NCI-H146 (cell line): ENCODE results near the gene TOGARAM2.
A peak's percentile ranks its signal among the peaks of the same experiment; 100 is the strongest.
"Not testable (repeated sequence)": the region's sequence is repeated elsewhere in the genome, so short reads cannot be mapped to it uniquely, and the experiment has no call there.

Experiments used
- DNase-seq: peaks from one replicate; lab custom pipeline; 2025; lab: John Stamatoyannopoulos, UW

TOGARAM2 gene

GRCh38 chr2:28977176-28977875, 3.8 kb upstream of the TOGARAM2 start:
- no peak for DNase-seq

- DNase-seq, result not testable (repeated sequence)
Observed at GRCh38 chr2:28978001-28978400, 3.1 kb upstream of the TOGARAM2 start.

GRCh38 chr2:28978606-28979005, 2.5 kb upstream of the TOGARAM2 start:
- no peak for DNase-seq

- DNase-seq, result no peak
Observed at GRCh38 chr2:28979041-28979440, 2.1 kb upstream of the TOGARAM2 start.

GRCh38 chr2:28979576-28980366, 1.3 kb upstream of the TOGARAM2 start:
- DNase-seq, result no peak

GRCh38 chr2:28980368-28981015, 606 bp upstream of the TOGARAM2 start:
- DNase-seq, result no peak

GRCh38 chr2:28981620-28982376, 700 bp downstream of the TOGARAM2 start:
- DNase-seq, result no peak

- DNase-seq, result no peak
Observed at GRCh38 chr2:28982381-28982950, 1.4 kb downstream of the TOGARAM2 start.

GRCh38 chr2:28986429-28986828, 5.3 kb downstream of the TOGARAM2 start:
- no peak for DNase-seq

- no peak for DNase-seq
Observed at GRCh38 chr2:28989973-28990372, 8.9 kb downstream of the TOGARAM2 start.

- no peak for DNase-seq
Observed at GRCh38 chr2:28990445-28990844, 9.3 kb downstream of the TOGARAM2 start.

GRCh38 chr2:28991021-28991420, 9.9 kb downstream of the TOGARAM2 start:
- DNase-seq, result no peak

- DNase-seq, result no peak
Observed at GRCh38 chr2:28991460-28991859, 10.4 kb downstream of the TOGARAM2 start.

- peak; percentile 26 for DNase-seq
Observed at GRCh38 chr2:28993206-28993960, 12.3 kb downstream of the TOGARAM2 start.

GRCh38 chr2:28994074-28994473, 13.0 kb downstream of the TOGARAM2 start:
- DNase-seq, result no peak

GRCh38 chr2:28994679-28995078, 13.6 kb downstream of the TOGARAM2 start:
- no peak for DNase-seq

GRCh38 chr2:28995765-28996750, 15.0 kb downstream of the TOGARAM2 start:
- no peak for DNase-seq

- DNase-seq, result peak; percentile 30
Observed at GRCh38 chr2:28997237-28997846, 16.2 kb downstream of the TOGARAM2 start.
